Activated CD4-positive, alpha-beta T cell treated with anti-CD3 and anti-CD28 coated beads, Interleukin-2, amount 10 ng/mL, durations not matched to agents 7 days and 5 days (primary cell): Measurements from ENCODE around the gene CYP11A1. TPM values are rescaled to one million over a fixed set of nuclear protein-coding genes. Genes with fewer than 3 reads are reported as not detected.

Experiments used
- CTCF ChIA-PET: fragments of 350-600 bp; sonication (Branson Sonifier 250); formaldehyde crosslinking; loops from one replicate; lab custom pipeline; 2021; ENCODE audit warnings: antibody characterized with exemption; lab: Charles Lee
- POLR2A ChIA-PET: fragments of 350-600 bp; sonication (Branson Sonifier 250); formaldehyde crosslinking; loops from one replicate; lab custom pipeline; 2021; ENCODE audit warnings: antibody characterized with exemption; lab: Charles Lee
- DNase-seq: peaks from one replicate; pipeline ENCODE4 v3.0.0-alpha.2; 2020
- H3K27ac Mint-ChIP-seq: one replicate; pipeline ENCODE4 v1.8.0; 2021; ENCODE audit warnings: mild to moderate bottlenecking, moderate library complexity, mixed read lengths
- H3K27me3 Mint-ChIP-seq: one replicate; pipeline ENCODE4 v1.8.0; 2021; ENCODE audit warnings: mixed read lengths
- H3K36me3 Mint-ChIP-seq: one replicate; pipeline ENCODE4 v1.8.0; 2021; ENCODE audit warnings: low read depth, mixed read lengths
- H3K4me1 Mint-ChIP-seq: one replicate; pipeline ENCODE4 v1.8.0; 2021; ENCODE audit warnings: mixed read lengths
- H3K4me3 Mint-ChIP-seq: one replicate; pipeline ENCODE4 v1.8.0; 2021; ENCODE audit warnings: mild to moderate bottlenecking, moderate library complexity, mixed read lengths
- H3K9me3 Mint-ChIP-seq: one replicate; pipeline ENCODE4 v1.8.0; 2021; ENCODE audit warnings: mixed read lengths
- total RNA-seq, 2 experiments: library from RNA; stranded (reverse); gene quantifications; one replicate each; pipeline ENCODE4 v1.2.3, GENCODE V29; 2021

The CYP11A1 gene
- total RNA-seq, 2 experiments from 2014 or later, result not detected

- Mint-ChIP-seq H3K4me1 (no peaks in the 10 kb centered on the region), H3K27me3 (peaks cover 5% of the 10 kb centered on the region), H3K36me3 (no peaks in the 10 kb centered on the region), H3K27ac (no peak overlapping the region), H3K9me3 (no peaks in the 10 kb centered on the region), H3K4me3 (no peak overlapping the region)
- POLR2A ChIA-PET, result no interaction called here
- no peak for DNase-seq
- CTCF ChIA-PET, result no interaction called here
These were observed 65.7 kb downstream of the CYP11A1 start for GRCh38 chr15:74301583-74302361.

GRCh38 chr15:74300057-74300795 lies 67.2 kb downstream of the CYP11A1 start:
- Mint-ChIP-seq H3K27me3 (peaks cover 5% of the 10 kb centered on the region), H3K9me3 (no peaks in the 10 kb centered on the region), H3K36me3 (no peaks in the 10 kb centered on the region), H3K4me3 (no peak overlapping the region), H3K4me1 (no peaks in the 10 kb centered on the region), H3K27ac (no peak overlapping the region)
- ChIA-PET POLR2A (no interaction called here), CTCF (no interaction called here)
- DNase-seq, result no peak

- no peak overlapping the region for H3K27ac Mint-ChIP-seq
These were observed 69.6 kb downstream of the CYP11A1 start for GRCh38 chr15:74297887-74298286.

GRCh38 chr15:74295800-74296199 lies 71.6 kb downstream of the CYP11A1 start:
- Mint-ChIP-seq H3K4me3 (no peak overlapping the region), H3K27ac (no peak overlapping the region), H3K36me3 (no peaks in the 10 kb centered on the region), H3K9me3 (no peaks in the 10 kb centered on the region), H3K4me1 (peaks cover 4% of the 10 kb centered on the region), H3K27me3 (no peaks in the 10 kb centered on the region)
- CTCF ChIA-PET, result interaction anchor here (0.8 kb wide), 1 partner anchor 27 kb away, joined by 3 read pairs; no protein-coding TSS in a partner anchor
- no peak for DNase-seq
- POLR2A ChIA-PET, result no interaction called here

More at GRCh38 chr15:74297887-74298286, 69.6 kb downstream of the CYP11A1 start:
- DNase-seq, result no peak
- Mint-ChIP-seq H3K27me3 (peaks cover 3% of the 10 kb centered on the region), H3K9me3 (no peaks in the 10 kb centered on the region), H3K4me3 (no peak overlapping the region), H3K4me1 (no peaks in the 10 kb centered on the region), H3K36me3 (no peaks in the 10 kb centered on the region)
- ChIA-PET CTCF (interaction anchor here (0.6 kb wide), 1 partner anchor 14 kb away, joined by 3 read pairs; no protein-coding TSS in a partner anchor), POLR2A (no interaction called here)

GRCh38 chr15:74294010-74294409 lies 73.4 kb downstream of the CYP11A1 start:
- Mint-ChIP-seq H3K36me3 (no peaks in the 10 kb centered on the region), H3K9me3 (no peaks in the 10 kb centered on the region), H3K27me3 (no peaks in the 10 kb centered on the region), H3K4me3 (no peak overlapping the region), H3K4me1 (peaks cover 4% of the 10 kb centered on the region), H3K27ac (no peak overlapping the region)
- CTCF ChIA-PET, result interaction anchor here (1.0 kb wide), 1 partner anchor 28 kb away, joined by 3 read pairs; no protein-coding TSS in a partner anchor
- POLR2A ChIA-PET, result no interaction called here
- no peak for DNase-seq

- H3K4me1 Mint-ChIP-seq, result peaks cover 4% of the 10 kb centered on the region
- no peaks in the 10 kb centered on the region for H3K27me3 Mint-ChIP-seq
- ChIA-PET POLR2A (no interaction called here), CTCF (interaction anchor here (1.0 kb wide), 1 partner anchor 27 kb away, joined by 3 read pairs; no protein-coding TSS in a partner anchor)
- DNase-seq, result no peak
- no peaks in the 10 kb centered on the region for H3K36me3 Mint-ChIP-seq
- no peak overlapping the region for H3K4me3 Mint-ChIP-seq
- H3K9me3 Mint-ChIP-seq, result no peaks in the 10 kb centered on the region
- H3K27ac Mint-ChIP-seq, result no peak overlapping the region
These were observed 74.2 kb downstream of the CYP11A1 start for GRCh38 chr15:74293021-74293810.

- H3K27ac Mint-ChIP-seq, result no peak overlapping the region
- H3K27me3 Mint-ChIP-seq, result no peaks in the 10 kb centered on the region
- peaks cover 4% of the 10 kb centered on the region for H3K4me1 Mint-ChIP-seq
- DNase-seq, result peak; percentile 87
- H3K4me3 Mint-ChIP-seq, result no peak overlapping the region
- no peaks in the 10 kb centered on the region for H3K9me3 Mint-ChIP-seq
- ChIA-PET POLR2A (no interaction called here), CTCF (no interaction called here)
- H3K36me3 Mint-ChIP-seq, result no peaks in the 10 kb centered on the region
These were observed 76.1 kb downstream of the CYP11A1 start for GRCh38 chr15:74291101-74292071.

GRCh38 chr15:74290645-74291044 lies 76.8 kb downstream of the CYP11A1 start:
- ChIA-PET CTCF (interaction anchor here (0.7 kb wide), 1 partner anchor 243 kb away, joined by 3 read pairs; no protein-coding TSS in a partner anchor), POLR2A (no interaction called here)
- no peak for DNase-seq
- Mint-ChIP-seq H3K9me3 (no peaks in the 10 kb centered on the region), H3K4me3 (no peak overlapping the region), H3K36me3 (no peaks in the 10 kb centered on the region), H3K27me3 (no peaks in the 10 kb centered on the region), H3K4me1 (peaks cover 4% of the 10 kb centered on the region), H3K27ac (no peak overlapping the region)

GRCh38 chr15:74289671-74290070 lies 77.8 kb downstream of the CYP11A1 start:
- POLR2A ChIA-PET, result no interaction called here
- H3K27me3 Mint-ChIP-seq, result no peaks in the 10 kb centered on the region

More at GRCh38 chr15:74289671-74290070, 77.8 kb downstream of the CYP11A1 start:
- Mint-ChIP-seq H3K4me1 (peaks cover 4% of the 10 kb centered on the region), H3K9me3 (no peaks in the 10 kb centered on the region), H3K27ac (no peak overlapping the region), H3K4me3 (no peak overlapping the region), H3K36me3 (no peaks in the 10 kb centered on the region)
- DNase-seq, result no peak
- CTCF ChIA-PET, result no interaction called here
